HG03103 (cell line): Measurements from ENCODE around the gene UBC.

Source experiments
- ATAC-seq: cut with Tn5 transposase; IDR thresholded peaks from one replicate; pipeline ENCODE4 v1.9.1; 2021; ENCODE audit warnings: low read depth; ENCODE audit not compliant: unreplicated experiment

UBC gene

GRCh38 chr12:124914392-124915238, at the start of gene UBC:
UBC (minus strand) TSS chr12:124914650; CDS start chr12:124913771, 879 bp downstream.
- no peak for ATAC-seq

- ATAC-seq = no peak
Measured at GRCh38 chr12:124963211-124963610, 48.8 kb upstream of the UBC start.

- ATAC-seq = no peak
Measured at GRCh38 chr12:124961055-124961454, 46.6 kb upstream of the UBC start.

GRCh38 chr12:124956571-124956970, 42.1 kb upstream of the UBC start:
- ATAC-seq = no peak

- no peak for ATAC-seq
Measured at GRCh38 chr12:124954771-124955170, 40.3 kb upstream of the UBC start.

- ATAC-seq = no peak
Measured at GRCh38 chr12:124953689-124954405, 39.4 kb upstream of the UBC start.

GRCh38 chr12:124952801-124953200, 38.4 kb upstream of the UBC start:
- no peak for ATAC-seq

- no peak for ATAC-seq
Measured at GRCh38 chr12:124952295-124952694, 37.8 kb upstream of the UBC start.

- no peak for ATAC-seq
Measured at GRCh38 chr12:124949779-124950728, 35.6 kb upstream of the UBC start.

GRCh38 chr12:124949066-124949465, 34.6 kb upstream of the UBC start:
- no peak for ATAC-seq

- ATAC-seq = no peak
Measured at GRCh38 chr12:124947561-124948398, 33.3 kb upstream of the UBC start.

GRCh38 chr12:124947013-124947412, 32.6 kb upstream of the UBC start:
- ATAC-seq = no peak

GRCh38 chr12:124946447-124946793, 32.0 kb upstream of the UBC start:
- no peak for ATAC-seq

- no peak for ATAC-seq
Measured at GRCh38 chr12:124941170-124941527, 26.7 kb upstream of the UBC start.

GRCh38 chr12:124940393-124941169, 26.1 kb upstream of the UBC start:
- ATAC-seq = peak; percentile 36

- ATAC-seq = no peak
Measured at GRCh38 chr12:124940143-124940392, 25.6 kb upstream of the UBC start.

GRCh38 chr12:124939421-124940142, 25.1 kb upstream of the UBC start:
- ATAC-seq = peak; percentile 46

- peak; percentile 24 for ATAC-seq
Measured at GRCh38 chr12:124939079-124939420, 24.6 kb upstream of the UBC start.

- no peak for ATAC-seq
Measured at GRCh38 chr12:124938587-124938986, 24.1 kb upstream of the UBC start.
